Stomach (tissue), 4 donors: ENCODE measurements around the gene VEZT.

Source experiments
- CTCF ChIP-seq, 7 experiments: fragments of 450-650 bp in 4 of 7; fragments of 200-600 bp in 3 of 7; sonication (generic) in 3 of 7; IDR thresholded peaks; one replicate each; pipeline ENCODE4 v1.5.1; 2016 to 2019; ENCODE audit warnings: antibody characterized with exemption in 7 of 7, control low read depth in 2 of 7, mild to moderate bottlenecking in 1 of 7
- EP300 ChIP-seq: sonication (generic); formaldehyde crosslinking; IDR thresholded peaks from one replicate; pipeline ENCODE4 v1.6.1; 2017; ENCODE audit warnings: antibody characterized with exemption
- POLR2A ChIP-seq, 4 donors: fragments of 450-650 bp; IDR thresholded peaks; one replicate each; pipeline ENCODE4 v1.6.1; 2016; ENCODE audit warnings: antibody characterized with exemption in 4 of 4, control low read depth in 2 of 4, mild to moderate bottlenecking in 1 of 4, moderate library complexity in 1 of 4
- POLR2AphosphoS5 ChIP-seq, 3 donors: sonication (generic); formaldehyde crosslinking; IDR thresholded peaks; one replicate each; pipeline ENCODE4 v1.6.1; 2016; ENCODE audit warnings: antibody characterized with exemption in 3 of 3

- TF ChIP-seq CTCF (IDR thresholded peaks at IDR 0.05) (no peak), EP300 (no peak), POLR2A (IDR thresholded peaks at IDR 0.05) (no peak), POLR2AphosphoS5 (IDR thresholded peaks at IDR 0.05) (no peak)
Observed at GRCh38 chr12:95203487-95204030, 14.0 kb upstream of the VEZT start.
